Bronchial epithelial cell (primary cell): Measurements from ENCODE around the gene CHRDL1. TPM values are rescaled to one million over a fixed set of nuclear protein-coding genes. Genes with fewer than 3 reads are reported as not detected.

Experiments
- DNase-seq: peaks from one replicate; pipeline ENCODE4 v3.0.0-alpha.2; 2010; ENCODE audit warnings: low read depth
- FAIRE-seq: peaks from 2 replicates; lab custom pipeline; 2011; peaks lifted over from hg19 to GRCh38; lab: Jason Lieb, UNC
- H3K27me3 ChIP-seq: 2 replicates; pipeline ENCODE4 v1.5.1; 2011; ENCODE audit warnings: low read length; ENCODE audit not compliant: control insufficient read depth, insufficient read depth
- H3K36me3 ChIP-seq: 2 replicates; pipeline ENCODE4 v1.5.1; 2011; ENCODE audit warnings: low read length; ENCODE audit not compliant: control insufficient read depth, insufficient read depth
- H3K4me3 ChIP-seq: 2 replicates; pipeline ENCODE4 v1.5.1; 2011; ENCODE audit warnings: mild to moderate bottlenecking, low read depth, low read length, control low read depth
- CTCF ChIP-seq: IDR thresholded peaks from 2 replicates; pipeline ENCODE4 v1.5.1; 2011; ENCODE audit warnings: mild to moderate bottlenecking, moderate library complexity, low read length, control low read depth, inconsistent platforms; ENCODE audit not compliant: insufficient read depth, severe bottlenecking
- total RNA-seq: library from RNA; depleted of rRNA; stranded (reverse); fragments of >200 nt; gene quantifications from 2 replicates; pipeline ENCODE4 v1.2.1, GENCODE V29; 2014

Gene CHRDL1
- total RNA-seq, 1 donor from 2014 or later: not detected

GRCh38 chrX:110745288-110745687 lies 50.3 kb downstream of the CHRDL1 start:
- Histone ChIP-seq H3K4me3 (no peak overlapping the region), H3K27me3 (no peaks in the 10 kb centered on the region), H3K36me3 (no peaks in the 10 kb centered on the region)
- DNase-seq (no peak), FAIRE-seq (no peak)
- TF ChIP-seq CTCF: no peak

- DNase-seq (no peak), FAIRE-seq (no peak)
- no peak for TF ChIP-seq CTCF
- Histone ChIP-seq H3K27me3 (no peaks in the 10 kb centered on the region), H3K4me3 (no peak overlapping the region), H3K36me3 (no peaks in the 10 kb centered on the region)
These were observed 51.8 kb downstream of the CHRDL1 start for GRCh38 chrX:110743679-110744340.

- no peaks in the 10 kb centered on the region for H3K27me3 ChIP-seq
- TF ChIP-seq CTCF: no peak
- H3K36me3 ChIP-seq: no peaks in the 10 kb centered on the region
- DNase-seq: peak; percentile 67
- no peak for FAIRE-seq
- H3K4me3 ChIP-seq: no peak overlapping the region
These were observed 54.3 kb downstream of the CHRDL1 start for GRCh38 chrX:110741213-110741796.

- DNase-seq: peak; percentile 28
- no peaks in the 10 kb centered on the region for H3K36me3 ChIP-seq
- no peak for TF ChIP-seq CTCF
- H3K4me3 ChIP-seq: no peak overlapping the region
- no peaks in the 10 kb centered on the region for H3K27me3 ChIP-seq
- FAIRE-seq: no peak
These were observed 60.6 kb downstream of the CHRDL1 start for GRCh38 chrX:110734894-110735541.

- no peak overlapping the region for H3K4me3 ChIP-seq
- no peaks in the 10 kb centered on the region for H3K36me3 ChIP-seq
- no peak for TF ChIP-seq CTCF
- no peaks in the 10 kb centered on the region for H3K27me3 ChIP-seq
- no peak for FAIRE-seq
- no peak for DNase-seq
These were observed 61.3 kb downstream of the CHRDL1 start for GRCh38 chrX:110734271-110734670.
